ENCODE measurements around the gene RNF187. TPM values are rescaled to one million over a fixed set of nuclear protein-coding genes. Genes with fewer than 3 reads are reported as not detected.

The RNF187 gene
- total RNA-seq, 1 experiment from 2014 or later, result 141 TPM

GRCh38 chr1:228488818-228489674, 1.9 kb downstream of the RNF187 start:
- Mint-ChIP-seq H3K27ac (no peak overlapping the region), H3K9me3 (no peaks in the 10 kb centered on the region), H3K4me1 (peaks cover 5% of the 10 kb centered on the region; the same call in 1 of the 2 replicates), H3K4me3 (peak overlapping the region; percentile 83), H3K27me3 (ENCODE audit: low read depth) (peaks cover 2% of the 10 kb centered on the region; the same call in 1 of the 2 replicates), H3K36me3 (peaks cover 32% of the 10 kb centered on the region)
- no peak for ATAC-seq
- CTCF ChIA-PET, result no interaction called here
- DNase-seq (ENCODE audit: low spot score), result no peak
- POLR2A ChIA-PET, result interaction anchor here (2.0 kb wide), 1 partner anchor 32 kb away, joined by 7 read pairs; a partner anchor contains a TSS
- no peak for TF ChIP-seq KAT7 (CRISPR knock-in tag; IDR thresholded peaks at IDR 0.05; ENCODE audit: borderline replicate concordance)
- TF ChIP-seq ELF4 (CRISPR knock-in tag; IDR thresholded peaks at IDR 0.05; ENCODE audit: low read depth), result no peak
- no peak for TF ChIP-seq FOXJ3 (CRISPR knock-in tag; IDR thresholded peaks at IDR 0.05; ENCODE audit: borderline replicate concordance)
- no peak for TF ChIP-seq USF1 (CRISPR knock-in tag; IDR thresholded peaks at IDR 0.05)
- no peak for TF ChIP-seq TCF7 (CRISPR knock-in tag; IDR thresholded peaks at IDR 0.05; ENCODE audit: low read depth)
- no peak for TF ChIP-seq E2F5 (CRISPR knock-in tag; IDR thresholded peaks at IDR 0.05)
- no peak for TF ChIP-seq ATF3 (CRISPR knock-in tag; conservative IDR thresholded peaks at IDR 0.05)
- TF ChIP-seq ZBTB43 (CRISPR knock-in tag; IDR thresholded peaks at IDR 0.05), result no peak
- TF ChIP-seq ZNF138 (CRISPR knock-in tag; conservative IDR thresholded peaks at IDR 0.05), result no peak
- TF ChIP-seq ERG (CRISPR knock-in tag; IDR thresholded peaks at IDR 0.05), result no peak
- no peak for TF ChIP-seq E2F4 (CRISPR knock-in tag; IDR thresholded peaks at IDR 0.05; ENCODE audit: borderline replicate concordance, low read depth)
- TF ChIP-seq GABPB1 (CRISPR knock-in tag; IDR thresholded peaks at IDR 0.05), result no peak
- TF ChIP-seq NFYB (CRISPR knock-in tag; conservative IDR thresholded peaks at IDR 0.05; ENCODE audit: low read depth), result no peak
- no peak for TF ChIP-seq ZNF396 (CRISPR knock-in tag; IDR thresholded peaks at IDR 0.05; ENCODE audit: borderline replicate concordance)
- no peak for TF ChIP-seq ZNF671 (CRISPR knock-in tag; IDR thresholded peaks at IDR 0.05)
- no peak for TF ChIP-seq ZNF121 (CRISPR knock-in tag; IDR thresholded peaks at IDR 0.05)
- no peak for TF ChIP-seq ARID4B (CRISPR knock-in tag; IDR thresholded peaks at IDR 0.05; ENCODE audit: borderline replicate concordance)
- TF ChIP-seq ETV6 (CRISPR knock-in tag; IDR thresholded peaks at IDR 0.05), result no peak
- TF ChIP-seq NR3C1 (CRISPR knock-in tag; conservative IDR thresholded peaks at IDR 0.05; ENCODE audit: low read depth), result no peak
- TF ChIP-seq HMGXB4 (CRISPR knock-in tag; IDR thresholded peaks at IDR 0.05), result no peak

Measured in WTC11 (cell line).